Left colon (tissue), 2 donors: ENCODE data around the gene NETO2. TPM values are rescaled to one million over a fixed set of nuclear protein-coding genes. Genes with fewer than 3 reads are reported as not detected.

Experiments
- ATAC-seq: fragments of 200-7000 bp; cut with Tn5 transposase; one replicate; pipeline ENCODE4 v1.9.1; 2020; ENCODE audit warnings: mild to moderate bottlenecking, moderate library complexity
- DNase-seq, 2 donors: peaks; one replicate each; pipeline ENCODE4 v3.0.0-alpha.2; 2020
- intact Hi-C, 2 donors: fragments of 100-400 bp; cut with DNase I in 1 of 2; cut with micrococcal nuclease in 1 of 2; formaldehyde crosslinking; loops; one replicate each; pipeline versions ENCODE4 v1.11.2 to v1.14.0; 2022; cut with DNase I, micrococcal nuclease
- total RNA-seq, 2 donors: library from RNA; stranded (reverse); fragmentation: NEBNext Ultra II Directional; extraction: Animal tissue kit (Norgen Biotek cat#: 25700); gene quantifications; one replicate each; pipeline ENCODE4 v1.2.1, GENCODE V29; 2021
- donor health status: DM: no; HTN: no; CAD: no.
- donor health status: DM: yes; HTN: yes; CAD: no.

NETO2 gene
- total RNA-seq, 2 donors from 2014 or later: 3.0 to 28.0 TPM

- no peak for DNase-seq
- intact Hi-C loops: loop anchor here in 1 of 2 donors (10.0 kb wide), 1 partner anchor 1120 kb away; the partner anchor contains the start of gene ABCC12
- no peak for ATAC-seq
Measured at GRCh38 chr16:47034455-47034854, 109.3 kb downstream of the NETO2 start.

- ATAC-seq (no peak), DNase-seq (no peak)
- intact Hi-C loops: loop anchor here in 1 of 2 donors (10.0 kb wide), 1 partner anchor 1122 kb away; the partner anchor contains the start of gene ABCC12
Measured at GRCh38 chr16:47033176-47033575, 110.6 kb downstream of the NETO2 start.

GRCh38 chr16:47029724-47030123 is 114.0 kb downstream of the NETO2 start:
- ATAC-seq (no peak), DNase-seq (no peak)
- intact Hi-C loops: loop anchor here in 1 of 2 donors (10.0 kb wide), 1 partner anchor 1125 kb away; the partner anchor contains the start of gene ABCC12

GRCh38 chr16:47028767-47029377 is 114.9 kb downstream of the NETO2 start:
- ATAC-seq (peak; percentile 75), DNase-seq (no peak)
- intact Hi-C loops: no loop called here

Other genes starting within 250 kb of the NETO2 start
- gene DNAJA2, start 170.3 kb downstream of the NETO2 start, total RNA-seq: 10 to 100 TPM; 61.0 to 63.9 TPM